Middle frontal gyrus (tissue), 1 donor: Measurements from ENCODE around the gene SLC1A7.
"Not testable (repeated sequence)": the region's sequence is repeated elsewhere in the genome, so short reads cannot be mapped to it uniquely, and the experiment has no call there.

Experiments used
- DNase-seq: peaks from one replicate; pipeline ENCODE4 v3.0.0-alpha.2; 2015; ENCODE audit warnings: low spot score; ENCODE audit errors: extremely low spot score

The SLC1A7 gene

GRCh38 chr1:53142226-53142853 is at the start of gene SLC1A7:
SLC1A7 (minus strand) TSS chr1:53142638; CDS start chr1:53142449, 189 bp downstream.
- no peak for DNase-seq

- no peak for DNase-seq
These were observed 47.8 kb upstream of the SLC1A7 start for GRCh38 chr1:53190210-53190611.

- DNase-seq: no peak
These were observed 46.6 kb upstream of the SLC1A7 start for GRCh38 chr1:53189061-53189460.

- DNase-seq: no peak
These were observed 45.7 kb upstream of the SLC1A7 start for GRCh38 chr1:53188099-53188498.

- no peak for DNase-seq
These were observed 45.0 kb upstream of the SLC1A7 start for GRCh38 chr1:53187401-53187800.

- no peak for DNase-seq
These were observed 44.1 kb upstream of the SLC1A7 start for GRCh38 chr1:53186533-53186932.

GRCh38 chr1:53185955-53186297 is 43.5 kb upstream of the SLC1A7 start:
- not testable (repeated sequence) for DNase-seq

- DNase-seq: no peak
These were observed 40.9 kb upstream of the SLC1A7 start for GRCh38 chr1:53183095-53183990.

GRCh38 chr1:53182716-53183094 is 40.3 kb upstream of the SLC1A7 start:
- no peak for DNase-seq

GRCh38 chr1:53182111-53182593 is 39.7 kb upstream of the SLC1A7 start:
- DNase-seq: peak; percentile 68

- DNase-seq: no peak
These were observed 38.5 kb upstream of the SLC1A7 start for GRCh38 chr1:53180951-53181350.

GRCh38 chr1:53180226-53180625 is 37.8 kb upstream of the SLC1A7 start:
- DNase-seq: no peak

GRCh38 chr1:53176452-53177208 is 34.2 kb upstream of the SLC1A7 start:
- DNase-seq: no peak

- no peak for DNase-seq
These were observed 32.8 kb upstream of the SLC1A7 start for GRCh38 chr1:53174971-53175913.

GRCh38 chr1:53172426-53173128 is 30.1 kb upstream of the SLC1A7 start:
- peak; percentile 27 for DNase-seq

GRCh38 chr1:53166912-53167311 is 24.5 kb upstream of the SLC1A7 start:
- no peak for DNase-seq

GRCh38 chr1:53166366-53166765 is 23.9 kb upstream of the SLC1A7 start:
- no peak for DNase-seq

GRCh38 chr1:53165408-53165961 is 23.0 kb upstream of the SLC1A7 start:
- no peak for DNase-seq

- no peak for DNase-seq
These were observed 20.9 kb upstream of the SLC1A7 start for GRCh38 chr1:53163291-53163768.

GRCh38 chr1:53162621-53163020 is 20.2 kb upstream of the SLC1A7 start:
- DNase-seq: no peak
